ENCODE measurements around the gene TNFRSF19. TPM values are rescaled to one million over a fixed set of nuclear protein-coding genes. Genes with fewer than 3 reads are reported as not detected.

Gene TNFRSF19
- total RNA-seq, 1 experiment from 2014 or later = 0.54 TPM

DNA sequence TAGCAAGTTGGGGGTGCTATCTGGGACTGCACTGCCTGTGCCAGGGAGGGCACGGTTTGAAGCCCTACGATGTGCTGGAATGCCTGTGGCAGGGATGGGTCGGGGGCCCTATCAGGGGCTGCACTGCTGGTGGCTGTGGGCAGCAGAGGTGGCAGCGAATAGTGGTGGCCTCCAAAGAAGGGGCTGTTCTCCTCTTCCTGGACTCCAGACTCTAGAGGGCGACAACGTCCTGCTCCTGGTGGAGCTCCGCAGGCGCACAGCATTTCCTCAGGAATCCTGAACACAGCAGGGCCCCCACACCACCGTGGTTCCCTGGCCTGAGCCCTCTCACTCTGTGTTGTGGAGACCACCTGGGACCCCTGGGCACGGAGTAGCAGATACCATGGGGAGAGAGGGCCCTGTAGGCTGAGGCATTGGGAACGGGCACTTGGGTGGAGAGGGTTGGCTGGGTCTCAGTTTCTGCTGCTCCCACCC is 145.6 kb downstream of the TNFRSF19 start:
- ChIA-PET CTCF (no interaction called here), POLR2A (no interaction called here)
- H3K9me3 ChIP-seq (ENCODE audit: control insufficient read depth, insufficient read depth, low read depth, low read length) = no peaks in the 10 kb centered on the region
- H3K36me3 ChIP-seq (ENCODE audit: control insufficient read depth, insufficient read depth, low read length) = no peaks in the 10 kb centered on the region
- intact Hi-C loops (cut with micrococcal nuclease; ENCODE audit: unreplicated experiment) (no loop called here), in situ Hi-C loops (cut with HindIII; ENCODE audit: low pct_unique_long_range_greater_than_20kb, low sequenced_read_pairs) (no loop called here)
- H3K4me3 ChIP-seq (ENCODE audit: low read depth in 2 of 2, low read length in 2 of 2) = no peak overlapping the region
- no peak overlapping the region for H3K27ac ChIP-seq (ENCODE audit: low read length)
- DNase-seq (ENCODE audit: low read depth, low spot score) (no peak), ATAC-seq (no peak)
- H3K4me1 ChIP-seq (ENCODE audit: control insufficient read depth, insufficient read depth, low read length) = no peaks in the 10 kb centered on the region
- no TSS peak for BruUV-seq (replicated peaks)
- TF ChIP-seq, protein P1, sequence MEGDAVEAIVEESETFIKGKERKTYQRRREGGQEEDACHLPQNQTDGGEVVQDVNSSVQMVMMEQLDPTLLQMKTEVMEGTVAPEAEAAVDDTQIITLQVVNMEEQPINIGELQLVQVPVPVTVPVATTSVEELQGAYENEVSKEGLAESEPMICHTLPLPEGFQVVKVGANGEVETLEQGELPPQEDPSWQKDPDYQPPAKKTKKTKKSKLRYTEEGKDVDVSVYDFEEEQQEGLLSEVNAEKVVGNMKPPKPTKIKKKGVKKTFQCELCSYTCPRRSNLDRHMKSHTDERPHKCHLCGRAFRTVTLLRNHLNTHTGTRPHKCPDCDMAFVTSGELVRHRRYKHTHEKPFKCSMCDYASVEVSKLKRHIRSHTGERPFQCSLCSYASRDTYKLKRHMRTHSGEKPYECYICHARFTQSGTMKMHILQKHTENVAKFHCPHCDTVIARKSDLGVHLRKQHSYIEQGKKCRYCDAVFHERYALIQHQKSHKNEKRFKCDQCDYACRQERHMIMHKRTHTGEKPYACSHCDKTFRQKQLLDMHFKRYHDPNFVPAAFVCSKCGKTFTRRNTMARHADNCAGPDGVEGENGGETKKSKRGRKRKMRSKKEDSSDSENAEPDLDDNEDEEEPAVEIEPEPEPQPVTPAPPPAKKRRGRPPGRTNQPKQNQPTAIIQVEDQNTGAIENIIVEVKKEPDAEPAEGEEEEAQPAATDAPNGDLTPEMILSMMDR (IDR thresholded peaks at IDR 0.05) = peak; percentile 67
- TF ChIP-seq SIN3A (IDR thresholded peaks at IDR 0.05; ENCODE audit: borderline replicate concordance, insufficient read depth, low read depth, low read length) = no peak
- no peaks in the 10 kb centered on the region for H3K27me3 ChIP-seq (ENCODE audit: control insufficient read depth, insufficient read depth, low read length)

GRCh38 chr13:23716401-23716800 is 146.2 kb downstream of the TNFRSF19 start:
- ChIA-PET CTCF (no interaction called here), POLR2A (no interaction called here)
- Histone ChIP-seq H3K27me3 (ENCODE audit: control insufficient read depth, insufficient read depth, low read length) (no peaks in the 10 kb centered on the region), H3K36me3 (ENCODE audit: control insufficient read depth, insufficient read depth, low read length) (no peaks in the 10 kb centered on the region), H3K9me3 (ENCODE audit: control insufficient read depth, insufficient read depth, low read depth, low read length) (no peaks in the 10 kb centered on the region), H3K4me3 (ENCODE audit: low read depth in 2 of 2, low read length in 2 of 2) (no peak overlapping the region), H3K27ac (ENCODE audit: low read length) (no peak overlapping the region), H3K4me1 (ENCODE audit: control insufficient read depth, insufficient read depth, low read length) (no peaks in the 10 kb centered on the region)
- no TSS peak for BruUV-seq (replicated peaks)
- TF ChIP-seq, protein P1 (IDR thresholded peaks at IDR 0.05) = no peak
- no peak for TF ChIP-seq POLR2AphosphoS5 (IDR thresholded peaks at IDR 0.05; ENCODE audit: low read depth, low read length)
- TF ChIP-seq SIN3A (IDR thresholded peaks at IDR 0.05; ENCODE audit: borderline replicate concordance, insufficient read depth, low read depth, low read length) = no peak
- TF ChIP-seq, protein P2, sequence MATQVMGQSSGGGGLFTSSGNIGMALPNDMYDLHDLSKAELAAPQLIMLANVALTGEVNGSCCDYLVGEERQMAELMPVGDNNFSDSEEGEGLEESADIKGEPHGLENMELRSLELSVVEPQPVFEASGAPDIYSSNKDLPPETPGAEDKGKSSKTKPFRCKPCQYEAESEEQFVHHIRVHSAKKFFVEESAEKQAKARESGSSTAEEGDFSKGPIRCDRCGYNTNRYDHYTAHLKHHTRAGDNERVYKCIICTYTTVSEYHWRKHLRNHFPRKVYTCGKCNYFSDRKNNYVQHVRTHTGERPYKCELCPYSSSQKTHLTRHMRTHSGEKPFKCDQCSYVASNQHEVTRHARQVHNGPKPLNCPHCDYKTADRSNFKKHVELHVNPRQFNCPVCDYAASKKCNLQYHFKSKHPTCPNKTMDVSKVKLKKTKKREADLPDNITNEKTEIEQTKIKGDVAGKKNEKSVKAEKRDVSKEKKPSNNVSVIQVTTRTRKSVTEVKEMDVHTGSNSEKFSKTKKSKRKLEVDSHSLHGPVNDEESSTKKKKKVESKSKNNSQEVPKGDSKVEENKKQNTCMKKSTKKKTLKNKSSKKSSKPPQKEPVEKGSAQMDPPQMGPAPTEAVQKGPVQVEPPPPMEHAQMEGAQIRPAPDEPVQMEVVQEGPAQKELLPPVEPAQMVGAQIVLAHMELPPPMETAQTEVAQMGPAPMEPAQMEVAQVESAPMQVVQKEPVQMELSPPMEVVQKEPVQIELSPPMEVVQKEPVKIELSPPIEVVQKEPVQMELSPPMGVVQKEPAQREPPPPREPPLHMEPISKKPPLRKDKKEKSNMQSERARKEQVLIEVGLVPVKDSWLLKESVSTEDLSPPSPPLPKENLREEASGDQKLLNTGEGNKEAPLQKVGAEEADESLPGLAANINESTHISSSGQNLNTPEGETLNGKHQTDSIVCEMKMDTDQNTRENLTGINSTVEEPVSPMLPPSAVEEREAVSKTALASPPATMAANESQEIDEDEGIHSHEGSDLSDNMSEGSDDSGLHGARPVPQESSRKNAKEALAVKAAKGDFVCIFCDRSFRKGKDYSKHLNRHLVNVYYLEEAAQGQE (IDR thresholded peaks at IDR 0.05; ENCODE audit: insufficient read depth in 1 of 2, low read depth in 2 of 2, low read length in 1 of 2) = no peak
- TF ChIP-seq TCF7L2 (IDR thresholded peaks at IDR 0.05; ENCODE audit: low read depth, low read length) = no peak
- DNase-seq (ENCODE audit: low read depth, low spot score) (no peak), ATAC-seq (no peak)
- in situ Hi-C loops (cut with HindIII; ENCODE audit: low pct_unique_long_range_greater_than_20kb, low sequenced_read_pairs) (no loop called here), intact Hi-C loops (cut with micrococcal nuclease; ENCODE audit: unreplicated experiment) (no loop called here)

All from Panc1 (cell line).